IPS-NIHi11 (cell line): ENCODE data around the gene LCTL.
"Not testable (repeated sequence)": the region's sequence is repeated elsewhere in the genome, so short reads cannot be mapped to it uniquely, and the experiment has no call there.

Source experiments
- DNase-seq: peaks from one replicate; pipeline ENCODE4 v3.0.0; 2012; ENCODE audit warnings: mixed read lengths, low spot score

The LCTL gene

GRCh38 chr15:66591322-66591862 lies 25.6 kb upstream of the LCTL start:
- DNase-seq = no peak

- no peak for DNase-seq
These were observed 24.6 kb upstream of the LCTL start for GRCh38 chr15:66590435-66590834.

- DNase-seq = not testable (repeated sequence)
These were observed 23.6 kb upstream of the LCTL start for GRCh38 chr15:66589429-66589828.

GRCh38 chr15:66588971-66589370 lies 23.2 kb upstream of the LCTL start:
- DNase-seq = no peak

GRCh38 chr15:66588537-66588936 lies 22.7 kb upstream of the LCTL start:
- DNase-seq = peak; percentile 59

- DNase-seq = no peak
These were observed 22.0 kb upstream of the LCTL start for GRCh38 chr15:66587749-66588148.

GRCh38 chr15:66587020-66587419 lies 21.2 kb upstream of the LCTL start:
- DNase-seq = no peak

GRCh38 chr15:66586155-66586976 lies 20.6 kb upstream of the LCTL start:
- DNase-seq = no peak

GRCh38 chr15:66581972-66582537 lies 16.3 kb upstream of the LCTL start:
- no peak for DNase-seq

GRCh38 chr15:66580643-66581042 lies 14.8 kb upstream of the LCTL start:
- no peak for DNase-seq

- no peak for DNase-seq
These were observed 12.6 kb upstream of the LCTL start for GRCh38 chr15:66578286-66578875.

GRCh38 chr15:66574596-66574950 lies 8.8 kb upstream of the LCTL start:
- DNase-seq = no peak

GRCh38 chr15:66573719-66574595 lies 8.2 kb upstream of the LCTL start:
- no peak for DNase-seq

GRCh38 chr15:66573348-66573718 lies 7.5 kb upstream of the LCTL start:
- DNase-seq = no peak

- no peak for DNase-seq
These were observed 6.3 kb upstream of the LCTL start for GRCh38 chr15:66572146-66572545.

GRCh38 chr15:66570842-66571478 lies 5.2 kb upstream of the LCTL start:
- DNase-seq = no peak

GRCh38 chr15:66570327-66570726 lies 4.5 kb upstream of the LCTL start:
- DNase-seq = no peak

GRCh38 chr15:66569461-66570137 lies 3.8 kb upstream of the LCTL start:
- no peak for DNase-seq

GRCh38 chr15:66567897-66568296 lies 2.1 kb upstream of the LCTL start:
- DNase-seq = no peak

GRCh38 chr15:66566963-66567531 lies 1.2 kb upstream of the LCTL start:
- peak; percentile 88 for DNase-seq

GRCh38 chr15:66565141-66565641 lies 607 bp downstream of the LCTL start:
- peak; percentile 21 for DNase-seq
